ENCODE data around the gene TUBB3. TPM values are rescaled to one million over a fixed set of nuclear protein-coding genes. Genes with fewer than 3 reads are reported as not detected.
A peak's percentile ranks its signal among the peaks of the same experiment; 100 is the strongest.

TUBB3 gene
- total and polyA plus RNA-seq, 2 donors from 2014 or later: 3.4 to 35.0 TPM

DNA sequence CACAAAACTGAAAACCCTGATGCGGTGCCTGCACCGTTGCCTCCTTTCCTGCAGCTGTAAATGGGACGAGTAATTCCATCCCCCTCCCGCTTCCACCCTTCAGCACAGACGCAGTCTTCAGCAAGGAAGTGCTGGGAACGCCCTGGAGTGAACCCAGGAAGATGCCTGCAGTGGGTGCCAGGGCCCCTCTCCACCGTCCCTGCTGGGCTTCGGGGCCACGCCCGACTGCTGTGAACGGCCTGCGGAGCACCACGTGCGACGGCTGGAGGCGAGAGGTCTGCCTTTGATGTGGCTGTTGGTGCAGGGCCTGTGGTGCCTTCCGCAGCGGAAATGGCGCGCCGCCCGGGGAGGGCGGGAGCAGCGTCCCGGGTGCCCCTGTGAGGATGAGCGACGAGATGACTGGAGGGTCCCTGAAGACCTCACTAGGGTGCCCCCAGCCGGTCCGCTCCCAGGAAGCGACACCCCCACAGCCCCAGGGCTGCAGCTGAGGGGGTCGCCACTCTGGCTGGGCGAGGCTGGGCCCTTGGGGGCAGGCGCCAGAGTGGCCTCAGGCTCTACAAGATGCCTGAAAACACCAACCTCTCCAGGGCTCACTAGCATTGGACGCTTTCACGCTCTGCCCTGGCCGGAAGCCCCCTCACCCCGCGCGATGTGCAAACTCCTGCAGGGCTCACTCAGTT, 5.2 kb upstream of the TUBB3 start:
- no peak overlapping the region for H3K9ac ChIP-seq (ENCODE audit: low read length in 3 of 3)
- H3K27me3 ChIP-seq (ENCODE audit: control insufficient read depth, insufficient read depth, low read length): no peaks in the 10 kb centered on the region
- FAIRE-seq: no peak
- no peaks in the 10 kb centered on the region for H3K9me3 ChIP-seq (ENCODE audit: control insufficient read depth in 2 of 3, insufficient read depth in 1 of 3, low read length in 3 of 3)
- peak overlapping the region in 1 of 3 donors; percentile 43 for H3K4me3 ChIP-seq (ENCODE audit: low read length in 3 of 3)
- intact Hi-C loops (cut with DNase I): no loop called here
- H3K36me3 ChIP-seq (ENCODE audit: control insufficient read depth in 2 of 3, insufficient read depth in 3 of 3, low read length in 3 of 3): peaks cover 0 to 2% (median 0%) of the 10 kb centered on the region in 3 donors
- TF ChIP-seq, protein P1, sequence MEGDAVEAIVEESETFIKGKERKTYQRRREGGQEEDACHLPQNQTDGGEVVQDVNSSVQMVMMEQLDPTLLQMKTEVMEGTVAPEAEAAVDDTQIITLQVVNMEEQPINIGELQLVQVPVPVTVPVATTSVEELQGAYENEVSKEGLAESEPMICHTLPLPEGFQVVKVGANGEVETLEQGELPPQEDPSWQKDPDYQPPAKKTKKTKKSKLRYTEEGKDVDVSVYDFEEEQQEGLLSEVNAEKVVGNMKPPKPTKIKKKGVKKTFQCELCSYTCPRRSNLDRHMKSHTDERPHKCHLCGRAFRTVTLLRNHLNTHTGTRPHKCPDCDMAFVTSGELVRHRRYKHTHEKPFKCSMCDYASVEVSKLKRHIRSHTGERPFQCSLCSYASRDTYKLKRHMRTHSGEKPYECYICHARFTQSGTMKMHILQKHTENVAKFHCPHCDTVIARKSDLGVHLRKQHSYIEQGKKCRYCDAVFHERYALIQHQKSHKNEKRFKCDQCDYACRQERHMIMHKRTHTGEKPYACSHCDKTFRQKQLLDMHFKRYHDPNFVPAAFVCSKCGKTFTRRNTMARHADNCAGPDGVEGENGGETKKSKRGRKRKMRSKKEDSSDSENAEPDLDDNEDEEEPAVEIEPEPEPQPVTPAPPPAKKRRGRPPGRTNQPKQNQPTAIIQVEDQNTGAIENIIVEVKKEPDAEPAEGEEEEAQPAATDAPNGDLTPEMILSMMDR (IDR thresholded peaks at IDR 0.05; ENCODE audit: borderline replicate concordance, extremely low read depth, insufficient read depth): no peak
- peaks cover 0 to 9% (median 0%) of the 10 kb centered on the region in 3 donors for H3K4me1 ChIP-seq (ENCODE audit: control insufficient read depth in 2 of 3, insufficient read depth in 2 of 3, low read depth in 1 of 3, low read length in 3 of 3)
- DNase-seq: peak; percentile 66 to 96 (median 73)
- no peak overlapping the region for H3K27ac ChIP-seq (ENCODE audit: low read depth in 2 of 2, low read length in 2 of 2)

DNA sequence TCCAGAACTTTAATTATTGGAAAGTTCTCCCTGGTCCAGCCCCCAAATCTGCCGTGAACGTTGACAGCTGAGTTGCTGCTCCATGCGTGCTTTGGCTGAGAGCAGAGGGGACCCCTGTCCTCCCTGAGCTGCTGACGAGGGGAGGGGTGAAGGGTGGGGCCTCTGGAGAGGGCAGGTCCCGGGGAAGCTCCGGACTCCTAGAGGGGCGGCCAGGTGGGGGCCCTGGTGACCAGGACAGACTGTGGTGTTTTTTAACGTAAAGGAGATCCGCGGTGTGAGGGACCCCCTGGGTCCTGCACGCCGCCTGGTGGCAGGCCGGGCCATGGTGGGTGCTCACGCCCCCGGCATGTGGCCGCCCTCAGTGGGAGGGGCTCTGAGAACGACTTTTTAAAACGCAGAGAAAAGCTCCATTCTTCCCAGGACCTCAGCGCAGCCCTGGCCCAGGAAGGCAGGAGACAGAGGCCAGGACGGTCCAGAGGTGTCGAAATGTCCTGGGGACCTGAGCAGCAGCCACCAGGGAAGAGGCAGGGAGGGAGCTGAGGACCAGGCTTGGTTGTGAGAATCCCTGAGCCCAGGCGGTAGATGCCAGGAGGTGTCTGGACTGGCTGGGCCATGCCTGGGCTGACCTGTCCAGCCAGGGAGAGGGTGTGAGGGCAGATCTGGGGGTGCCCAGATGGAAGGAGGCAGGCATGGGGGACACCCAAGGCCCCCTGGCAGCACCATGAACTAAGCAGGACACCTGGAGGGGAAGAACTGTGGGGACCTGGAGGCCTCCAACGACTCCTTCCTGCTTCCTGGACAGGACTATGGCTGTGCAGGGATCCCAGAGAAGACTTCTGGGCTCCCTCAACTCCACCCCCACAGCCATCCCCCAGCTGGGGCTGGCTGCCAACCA, 4.4 kb upstream of the TUBB3 start, which contains the start of gene MC1R:
TSS of gene MC1R (plus strand) at position 410 of the 895 bp plus-strand sequence. CDS start at position 807, 397 bp downstream.
- no peak within 1 kb of the TSS for H3K27ac ChIP-seq (ENCODE audit: low read depth in 2 of 2, low read length in 2 of 2)
- intact Hi-C loops (cut with DNase I): no loop called here
- TF ChIP-seq, protein P1 (IDR thresholded peaks at IDR 0.05; ENCODE audit: borderline replicate concordance, extremely low read depth, insufficient read depth): no peak
- DNase-seq: peak; percentile 22 to 87 (median 65)
- peaks cover 0 to 9% (median 0%) of the 10 kb centered on the region in 3 donors for H3K4me1 ChIP-seq (ENCODE audit: control insufficient read depth in 2 of 3, insufficient read depth in 2 of 3, low read depth in 1 of 3, low read length in 3 of 3)
- H3K36me3 ChIP-seq (ENCODE audit: control insufficient read depth in 2 of 3, insufficient read depth in 3 of 3, low read length in 3 of 3): peaks cover 0 to 2% (median 0%) of the 10 kb centered on the region in 3 donors
- H3K9ac ChIP-seq (ENCODE audit: low read length in 3 of 3): no peak within 1 kb of the TSS
- H3K4me3 ChIP-seq (ENCODE audit: low read length in 3 of 3): peak within 1 kb of the TSS in 1 of 3 donors; percentile 43
- H3K9me3 ChIP-seq (ENCODE audit: control insufficient read depth in 2 of 3, insufficient read depth in 1 of 3, low read length in 3 of 3): no peaks in the 10 kb centered on the region
- no peaks in the 10 kb centered on the region for H3K27me3 ChIP-seq (ENCODE audit: control insufficient read depth, insufficient read depth, low read length)
- no peak for FAIRE-seq

DNA sequence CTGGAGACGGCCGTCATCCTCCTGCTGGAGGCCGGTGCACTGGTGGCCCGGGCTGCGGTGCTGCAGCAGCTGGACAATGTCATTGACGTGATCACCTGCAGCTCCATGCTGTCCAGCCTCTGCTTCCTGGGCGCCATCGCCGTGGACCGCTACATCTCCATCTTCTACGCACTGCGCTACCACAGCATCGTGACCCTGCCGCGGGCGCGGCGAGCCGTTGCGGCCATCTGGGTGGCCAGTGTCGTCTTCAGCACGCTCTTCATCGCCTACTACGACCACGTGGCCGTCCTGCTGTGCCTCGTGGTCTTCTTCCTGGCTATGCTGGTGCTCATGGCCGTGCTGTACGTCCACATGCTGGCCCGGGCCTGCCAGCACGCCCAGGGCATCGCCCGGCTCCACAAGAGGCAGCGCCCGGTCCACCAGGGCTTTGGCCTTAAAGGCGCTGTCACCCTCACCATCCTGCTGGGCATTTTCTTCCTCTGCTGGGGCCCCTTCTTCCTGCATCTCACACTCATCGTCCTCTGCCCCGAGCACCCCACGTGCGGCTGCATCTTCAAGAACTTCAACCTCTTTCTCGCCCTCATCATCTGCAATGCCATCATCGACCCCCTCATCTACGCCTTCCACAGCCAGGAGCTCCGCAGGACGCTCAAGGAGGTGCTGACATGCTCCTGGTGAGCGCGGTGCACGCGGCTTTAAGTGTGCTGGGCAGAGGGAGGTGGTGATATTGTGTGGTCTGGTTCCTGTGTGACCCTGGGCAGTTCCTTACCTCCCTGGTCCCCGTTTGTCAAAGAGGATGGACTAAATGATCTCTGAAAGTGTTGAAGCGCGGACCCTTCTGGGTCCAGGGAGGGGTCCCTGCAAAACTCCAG, 3.4 kb upstream of the TUBB3 start:
- Histone ChIP-seq H3K27me3 (ENCODE audit: control insufficient read depth, insufficient read depth, low read length) (no peaks in the 10 kb centered on the region), H3K9me3 (ENCODE audit: control insufficient read depth in 2 of 3, insufficient read depth in 1 of 3, low read length in 3 of 3) (no peaks in the 10 kb centered on the region), H3K36me3 (ENCODE audit: control insufficient read depth in 2 of 3, insufficient read depth in 3 of 3, low read length in 3 of 3) (no peaks in the 10 kb centered on the region), H3K27ac (ENCODE audit: low read depth in 2 of 2, low read length in 2 of 2) (no peak overlapping the region), H3K4me1 (ENCODE audit: control insufficient read depth in 2 of 3, insufficient read depth in 2 of 3, low read depth in 1 of 3, low read length in 3 of 3) (peaks cover 0 to 9% (median 0%) of the 10 kb centered on the region in 3 donors), H3K9ac (ENCODE audit: low read length in 3 of 3) (no peak overlapping the region), H3K4me3 (ENCODE audit: low read length in 3 of 3) (no peak overlapping the region)
- TF ChIP-seq, protein P1 (IDR thresholded peaks at IDR 0.05; ENCODE audit: borderline replicate concordance, extremely low read depth, insufficient read depth): no peak
- DNase-seq: peak in 1 of 5 donors; percentile 77
- no peak for FAIRE-seq
- intact Hi-C loops (cut with DNase I): no loop called here

Measured in kidney (tissue), 14 donors.